Activated naive CD8-positive, alpha-beta T cell treated with anti-CD3 and anti-CD28 coated beads, Interleukin-2, amount 50 U/mL, for 16 hours (primary cell): ENCODE data around the gene KMT2D.
"Not testable (repeated sequence)": the region's sequence is repeated elsewhere in the genome, so short reads cannot be mapped to it uniquely, and the experiment has no call there.

Experiments used
- DNase-seq: peaks from one replicate; pipeline ENCODE4 v3.0.0-alpha.2; 2020; ENCODE audit warnings: low read depth, low spot score

KMT2D gene

DNA sequence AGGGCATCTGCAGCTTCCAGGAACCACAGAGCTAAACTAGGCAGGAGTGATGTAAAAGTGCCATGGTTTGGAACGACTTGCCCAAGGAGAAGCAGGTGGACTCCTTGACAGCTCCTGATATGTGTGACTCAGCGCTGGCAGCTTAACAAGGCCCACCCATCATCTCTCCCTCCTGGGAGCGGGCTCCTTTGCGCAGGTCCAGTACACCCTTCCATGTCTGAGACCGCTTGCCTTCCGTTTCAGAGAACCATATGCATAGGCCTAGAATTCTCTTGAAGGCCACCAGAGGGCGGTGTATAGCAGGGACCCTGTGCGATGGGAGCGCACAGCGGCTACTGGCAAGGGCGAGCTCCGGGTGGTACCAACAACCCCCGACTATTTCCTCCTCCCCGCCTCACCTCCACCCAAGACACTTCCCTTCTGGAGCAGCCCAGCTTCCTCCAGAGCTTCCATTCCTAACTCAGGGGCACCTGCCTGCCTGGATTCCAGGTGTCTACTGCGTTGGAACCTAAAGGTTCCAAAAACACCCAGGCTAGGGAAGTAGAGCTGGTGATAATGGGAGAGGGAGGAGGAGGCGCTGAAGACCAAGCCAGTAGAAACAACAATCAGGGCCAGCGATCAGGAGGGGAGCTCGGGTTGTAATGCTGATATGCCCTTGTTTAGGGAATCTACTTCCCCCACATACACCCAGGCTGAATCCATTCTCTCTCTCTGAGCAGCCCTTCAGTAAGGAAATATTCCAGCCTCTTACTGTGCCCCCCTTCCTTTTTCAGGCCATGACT is 27.7 kb upstream of the KMT2D start:
- peak; percentile 53 for DNase-seq

DNA sequence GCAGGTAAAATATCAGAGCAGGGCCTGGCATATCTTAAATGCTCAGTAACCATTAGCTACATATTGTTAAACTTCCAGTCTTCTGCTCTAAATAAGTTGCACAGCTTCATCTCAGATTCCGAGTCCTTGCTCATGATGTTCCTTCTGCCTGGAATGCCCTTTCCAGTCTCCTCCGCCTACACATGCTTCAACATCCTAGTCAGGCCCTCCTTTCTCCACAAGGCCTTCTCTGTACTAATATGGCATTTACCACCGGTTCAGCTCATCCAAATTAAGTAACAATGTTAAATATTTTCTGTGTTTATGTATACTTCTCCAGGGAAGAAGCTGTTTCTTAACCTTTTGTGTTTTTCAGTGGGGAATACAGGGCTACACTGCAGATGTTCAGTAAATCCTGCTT is 25.5 kb upstream of the KMT2D start:
- DNase-seq: no peak

DNA sequence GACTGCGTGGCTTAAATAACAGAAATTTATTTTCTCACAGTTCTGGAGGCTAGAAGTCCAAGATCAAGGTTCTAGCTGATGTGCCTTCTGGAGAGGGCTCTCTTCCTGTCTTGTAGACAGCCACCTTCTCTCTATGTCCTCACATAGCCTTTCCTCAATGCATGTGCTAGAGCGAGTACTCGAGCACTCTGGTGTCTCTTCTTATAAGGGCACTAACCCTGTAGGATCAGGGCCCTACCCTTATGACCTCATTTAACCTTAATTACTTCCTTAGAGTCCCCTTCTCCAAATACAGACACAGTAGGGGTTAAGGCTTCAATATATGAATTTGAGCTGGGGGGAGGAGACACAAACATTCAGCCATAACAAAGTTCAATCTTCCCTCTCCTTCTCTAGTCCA is 23.8 kb upstream of the KMT2D start:
- no peak for DNase-seq

DNA sequence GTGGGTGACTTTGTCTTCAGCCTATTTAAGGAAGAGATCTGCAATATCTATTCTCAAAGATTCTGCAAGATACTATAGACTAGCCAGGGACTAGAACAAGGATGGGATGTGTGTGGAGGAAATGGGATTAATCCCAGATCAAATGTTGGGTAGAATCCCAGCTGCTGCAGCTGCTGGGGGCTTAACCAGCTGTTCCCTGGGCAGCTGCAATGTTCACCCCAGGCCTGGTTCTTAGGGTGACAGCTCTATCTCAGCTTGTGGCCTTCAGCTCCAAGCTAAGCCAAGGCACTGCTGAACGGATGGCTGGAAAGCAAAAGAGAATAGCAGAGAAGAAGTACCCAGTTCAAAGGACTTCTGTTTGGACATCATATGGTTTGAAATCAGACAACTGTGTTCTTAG is 19.2 kb upstream of the KMT2D start:
- DNase-seq: no peak

DNA sequence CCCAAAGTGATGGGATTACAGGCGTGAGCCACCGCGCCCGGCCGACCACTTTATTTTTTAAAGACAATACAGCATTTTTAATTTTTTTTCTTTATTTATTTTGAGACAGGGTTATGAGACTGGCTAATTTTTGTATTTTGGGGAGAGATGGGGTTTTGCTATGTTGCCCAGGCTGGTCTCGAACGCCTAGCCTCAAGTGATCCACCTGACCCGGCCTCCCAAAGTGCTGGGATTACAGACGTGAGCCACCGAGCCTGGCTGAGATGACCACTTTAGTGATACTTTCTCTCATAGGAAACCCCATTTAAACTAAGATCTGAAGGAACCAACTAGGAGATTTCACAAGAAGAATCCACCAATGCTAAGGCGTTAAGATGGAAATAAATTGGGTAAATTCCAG is 10.4 kb upstream of the KMT2D start:
- DNase-seq: no peak

DNA sequence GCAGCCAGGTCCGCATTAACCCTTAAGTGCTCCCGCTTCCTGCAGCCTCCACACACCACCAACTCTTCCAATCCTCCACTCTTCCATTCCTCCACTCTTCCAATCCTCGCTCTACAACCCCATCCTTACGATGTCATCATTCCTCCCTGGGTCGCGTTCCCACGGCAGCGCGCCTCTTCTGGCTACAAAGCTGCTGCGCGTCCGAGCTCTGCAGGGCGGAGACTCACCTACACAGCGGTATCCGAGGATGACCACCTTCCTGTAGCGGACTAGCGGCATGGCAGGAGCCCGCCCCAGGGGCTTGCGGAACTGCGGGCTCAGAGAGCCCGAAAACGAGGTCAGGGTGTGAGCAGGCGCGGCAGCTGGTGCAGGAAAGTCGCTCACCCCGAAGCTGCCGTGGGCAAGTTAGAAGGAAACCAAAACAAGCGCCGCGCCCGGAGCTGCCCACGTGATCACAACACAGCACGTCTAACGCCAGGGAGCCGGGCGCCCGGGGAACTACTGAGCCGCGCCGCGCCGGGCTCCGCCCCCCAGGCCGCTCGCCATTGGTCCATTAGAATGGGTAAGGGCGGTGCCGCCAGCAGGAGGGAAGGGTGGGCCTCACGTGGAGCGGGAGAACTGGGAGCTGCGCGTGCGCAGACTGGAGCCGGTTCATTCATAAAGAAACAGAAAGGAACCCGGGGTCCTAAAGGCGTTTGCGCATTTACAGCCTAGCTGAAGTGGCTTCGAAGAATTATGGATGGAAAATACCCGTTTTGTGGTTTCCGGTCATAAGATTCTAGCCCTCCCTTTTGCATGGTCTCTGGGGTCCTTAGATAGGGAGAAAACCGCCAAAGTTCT is 9.1 kb upstream of the KMT2D start, which contains the start of gene RHEBL1:
Gene RHEBL1, minus strand, starts transcription at position 473 of the 840 bp plus-strand sequence. Its CDS starts 194 bp downstream, at position 279.
- peak; percentile 98 for DNase-seq

DNA sequence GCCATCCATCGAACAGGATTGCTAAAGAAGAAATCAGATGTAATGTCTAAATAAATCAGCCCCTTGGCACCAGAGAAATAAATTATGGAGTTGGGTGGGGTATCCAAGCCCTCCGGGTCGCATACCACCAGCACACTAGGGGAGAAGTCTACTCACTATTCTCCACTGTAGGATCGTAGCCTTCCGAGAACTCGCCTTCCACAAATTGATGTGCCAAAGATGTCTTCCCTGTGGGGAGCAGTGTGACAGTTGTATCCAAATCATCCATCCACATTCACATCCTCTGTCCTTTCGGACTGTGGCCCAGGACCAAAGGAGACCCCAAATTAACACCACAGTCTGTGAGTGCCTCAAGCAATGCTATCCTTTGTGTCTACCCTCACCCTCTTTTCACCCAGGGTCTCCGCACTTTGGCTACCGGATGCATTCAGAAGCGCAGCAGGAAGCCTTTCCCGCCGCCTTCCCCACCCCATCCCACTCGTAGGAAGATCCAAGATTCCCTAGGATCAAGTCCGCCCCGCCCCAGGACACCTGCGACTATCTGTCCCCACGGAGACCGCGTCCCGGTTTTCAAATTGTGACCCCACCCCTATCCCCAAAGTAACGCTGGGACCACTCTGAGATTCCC is 8.4 kb upstream of the KMT2D start:
- no peak for DNase-seq

DNA sequence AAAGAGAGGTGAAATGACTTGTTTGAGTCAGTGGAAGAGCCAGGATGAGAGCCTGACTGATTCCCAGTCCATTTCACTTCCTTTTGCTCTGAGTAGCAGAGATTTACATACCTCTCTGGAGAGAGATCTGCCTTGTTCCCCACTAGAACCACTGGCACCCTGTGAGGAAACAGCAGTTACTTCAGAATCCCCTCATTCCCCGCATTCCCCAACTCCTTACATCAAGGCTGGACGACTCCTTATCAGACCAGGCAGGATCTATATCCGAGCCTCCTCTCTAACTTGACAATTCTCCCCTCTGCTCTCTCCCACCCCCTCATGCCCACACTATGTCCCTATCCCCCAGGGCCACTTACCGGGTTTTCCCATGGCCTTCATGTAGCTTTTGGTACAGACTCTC is 5.5 kb upstream of the KMT2D start:
- no peak for DNase-seq

DNA sequence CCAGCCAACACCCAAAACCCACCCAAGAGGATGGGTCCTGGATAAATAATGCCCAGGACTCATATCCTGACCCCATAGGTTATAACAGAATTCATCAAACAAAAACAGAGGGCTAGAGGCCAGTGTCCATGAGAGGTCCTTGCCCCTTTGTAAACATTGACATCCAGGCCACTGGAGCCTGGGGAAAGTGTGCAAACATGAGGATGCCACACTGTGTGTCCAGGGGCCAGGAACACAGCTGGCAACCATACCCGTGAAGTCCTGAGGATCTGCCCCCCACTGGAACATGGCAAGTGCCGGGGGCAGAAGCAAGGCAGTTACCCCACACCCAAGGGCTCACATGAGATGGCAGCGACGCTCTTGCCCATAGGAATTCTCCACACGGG is 4.2 kb upstream of the KMT2D start:
- DNase-seq: no peak

DNA sequence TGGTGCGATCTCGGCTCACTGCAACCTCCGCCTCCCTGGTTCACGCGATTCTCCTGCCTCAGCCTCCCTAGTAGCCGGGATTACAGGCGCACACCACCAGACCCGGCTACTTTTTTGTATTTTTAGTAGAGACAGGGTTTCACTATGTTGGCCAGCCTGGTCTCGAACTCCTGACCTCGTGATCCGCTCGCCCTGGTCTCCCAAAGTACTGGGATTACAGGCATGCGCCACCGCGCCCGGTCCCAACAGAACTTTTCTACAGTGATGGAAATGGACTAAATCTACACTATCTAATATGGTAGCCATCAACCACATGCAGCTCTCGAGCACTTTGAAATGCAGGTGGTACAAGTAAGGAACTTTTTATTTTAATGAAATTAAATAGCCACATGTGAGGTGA is 1.3 kb upstream of the KMT2D start:
- DNase-seq: not testable (repeated sequence)

DNA sequence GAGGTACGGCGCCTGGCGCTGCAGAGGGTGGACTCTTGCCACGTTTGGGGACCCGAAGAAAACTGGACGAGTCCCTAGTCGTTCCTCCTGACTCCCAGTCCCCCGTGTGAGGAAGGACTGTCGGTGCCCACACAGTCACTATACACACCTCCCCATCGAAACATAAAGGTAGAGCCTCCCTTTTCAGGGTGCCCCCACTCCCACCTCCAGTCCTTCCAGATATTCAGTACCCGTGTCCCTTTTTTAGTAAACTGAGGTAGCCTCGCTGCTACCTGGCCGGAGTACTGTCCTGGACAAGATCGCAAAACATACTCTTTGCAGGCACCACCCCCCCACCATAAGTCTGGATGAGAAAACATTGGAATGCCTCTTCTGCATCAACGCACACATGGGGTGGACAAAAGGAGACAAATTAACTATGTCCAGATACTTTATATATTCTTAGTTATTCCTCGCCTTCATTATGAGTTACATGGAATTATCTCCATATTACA is 610 bp upstream of the KMT2D start:
- no peak for DNase-seq

DNA sequence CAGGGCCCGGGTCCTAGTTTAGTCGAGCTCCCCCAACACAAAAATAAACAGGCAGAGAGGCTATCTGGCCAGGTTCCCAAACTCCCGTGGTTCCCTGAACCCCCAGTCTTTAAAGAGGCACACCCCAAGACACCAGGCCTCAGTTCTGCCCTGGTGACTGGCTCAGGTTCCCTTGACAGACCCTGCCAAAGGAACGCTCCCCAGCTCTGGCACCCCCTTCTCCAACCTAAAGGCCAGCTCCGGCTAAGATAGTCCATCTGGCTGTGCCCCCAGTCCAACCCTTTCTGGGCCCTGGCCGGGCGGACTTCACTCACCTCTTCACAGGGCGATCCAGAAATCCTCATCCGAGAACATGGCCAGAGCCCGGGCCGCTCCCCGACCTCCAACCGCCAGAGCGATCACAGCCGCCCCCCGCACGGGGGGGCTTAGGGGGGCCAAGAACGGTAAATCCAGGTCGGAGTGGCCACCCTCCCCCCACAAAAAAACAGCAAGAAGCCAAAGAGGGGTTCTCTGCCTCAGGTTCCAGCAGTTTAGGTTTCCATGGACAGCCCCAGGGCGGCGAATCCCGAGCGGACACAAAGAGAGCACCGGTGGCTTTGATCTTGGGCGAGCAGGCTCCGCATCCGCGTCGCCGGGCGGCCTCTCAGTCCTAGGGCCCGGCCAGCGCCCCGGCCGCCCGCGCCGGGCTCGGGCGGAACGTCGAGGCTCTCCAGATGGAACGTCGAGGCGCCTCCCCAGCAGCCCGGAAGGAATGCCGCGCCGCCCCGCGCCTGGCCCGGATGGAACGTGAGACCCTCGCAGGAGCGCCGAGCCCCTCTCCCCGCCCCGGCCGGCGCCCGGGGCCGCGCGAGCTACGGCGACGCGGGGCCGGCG is 1.1 kb downstream of the KMT2D start:
- DNase-seq: no peak

DNA sequence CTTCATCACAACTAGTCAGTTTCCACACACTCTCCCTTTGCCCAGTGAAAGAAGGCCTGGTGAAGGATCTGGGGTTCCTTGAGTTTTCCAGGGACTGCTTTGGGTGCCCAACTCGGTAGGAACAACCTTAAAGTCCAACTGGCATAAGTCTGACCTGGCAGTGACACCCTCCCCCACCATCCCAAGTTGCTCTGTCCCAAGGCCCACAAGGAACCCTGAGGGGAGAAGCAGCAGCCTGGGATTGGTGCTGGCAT is 1.6 kb downstream of the KMT2D start:
- no peak for DNase-seq

DNA sequence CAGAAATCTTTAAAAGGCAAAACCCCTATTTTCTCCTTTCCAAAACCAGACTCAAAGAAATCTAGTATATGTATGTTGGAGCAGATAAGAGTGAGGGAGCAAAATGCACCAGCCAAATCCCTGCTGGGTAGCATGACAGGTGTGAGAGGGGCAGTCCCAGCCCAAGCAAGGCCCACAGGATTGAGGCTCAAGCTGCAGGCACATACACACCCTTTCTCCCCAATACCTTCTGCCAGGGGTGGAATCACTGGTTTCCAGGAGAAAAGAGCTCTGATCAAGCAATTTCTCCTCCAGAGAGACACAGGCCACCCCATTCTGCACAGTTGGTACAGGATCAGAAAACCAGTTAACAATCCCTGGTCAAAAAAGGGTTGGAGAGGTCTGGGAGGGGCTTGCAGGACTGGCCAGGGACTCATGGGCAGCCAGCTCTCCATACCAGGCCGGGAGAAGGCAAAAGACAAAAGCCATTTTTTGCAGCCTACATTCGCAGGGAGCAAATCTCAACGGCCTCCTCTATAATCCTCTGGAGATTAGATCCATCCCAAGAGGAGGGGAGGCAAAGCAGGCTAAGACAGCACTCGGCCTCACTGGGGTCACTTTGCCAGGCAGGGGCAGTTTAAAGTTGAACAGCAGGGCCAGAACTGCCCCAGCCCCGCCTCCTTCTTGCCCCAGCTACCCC is 2.1 kb downstream of the KMT2D start:
- no peak for DNase-seq

DNA sequence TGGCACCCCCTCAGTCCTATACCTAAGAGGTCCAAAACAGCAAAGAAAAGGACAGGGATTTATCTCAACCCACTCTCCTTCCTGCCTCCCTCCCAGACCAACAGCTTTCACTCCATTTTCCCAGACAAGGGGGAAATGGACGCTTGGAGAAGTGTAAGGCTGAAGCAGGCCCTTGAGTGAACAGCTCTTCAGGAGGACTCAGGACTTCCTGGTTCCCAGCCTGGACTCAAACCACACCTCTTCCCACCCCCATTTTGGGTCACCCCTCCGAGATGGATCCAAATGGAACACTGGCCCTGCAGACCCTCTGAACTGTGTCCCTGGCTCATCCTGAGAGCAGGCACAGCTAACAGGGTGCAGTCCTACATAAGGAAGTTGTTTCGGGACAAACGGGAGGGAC is 2.7 kb downstream of the KMT2D start:
- DNase-seq: no peak

DNA sequence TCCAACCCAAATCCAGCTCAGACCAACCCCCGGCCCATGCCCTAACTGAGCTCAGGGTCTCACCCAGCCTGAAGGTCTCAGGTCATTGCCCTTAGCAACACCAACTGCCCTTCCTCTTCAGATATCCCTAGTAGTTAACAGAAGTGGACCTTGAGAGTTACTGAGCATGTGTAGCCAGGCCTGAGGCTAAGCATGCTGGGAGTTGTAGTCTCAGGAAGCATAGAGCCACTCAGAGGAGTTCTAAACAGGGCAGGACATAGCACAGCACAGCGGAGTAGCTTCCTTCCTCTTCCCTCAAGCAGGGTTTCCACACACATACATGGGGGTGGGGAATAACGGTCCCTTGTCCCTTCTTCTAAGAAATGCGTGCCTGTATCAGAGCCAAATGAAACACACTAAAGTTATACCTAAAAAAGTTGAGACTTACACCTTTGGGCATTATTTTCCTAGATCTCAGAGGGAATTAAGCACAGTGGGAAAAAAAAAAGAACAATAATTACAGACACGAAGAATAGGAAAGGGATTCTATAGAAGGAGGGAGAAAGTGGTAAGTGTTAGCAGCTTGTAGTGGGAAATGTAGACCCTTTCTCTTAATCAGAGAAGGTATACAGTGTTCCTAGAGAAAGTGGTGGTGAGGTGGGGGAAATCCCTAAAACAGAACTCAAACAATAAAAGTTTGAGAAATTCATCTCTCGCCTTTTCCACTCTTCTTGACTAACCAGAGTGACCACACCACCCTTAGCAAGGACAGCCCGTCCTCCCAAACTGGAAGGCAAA is 4.4 kb downstream of the KMT2D start:
- DNase-seq: no peak

DNA sequence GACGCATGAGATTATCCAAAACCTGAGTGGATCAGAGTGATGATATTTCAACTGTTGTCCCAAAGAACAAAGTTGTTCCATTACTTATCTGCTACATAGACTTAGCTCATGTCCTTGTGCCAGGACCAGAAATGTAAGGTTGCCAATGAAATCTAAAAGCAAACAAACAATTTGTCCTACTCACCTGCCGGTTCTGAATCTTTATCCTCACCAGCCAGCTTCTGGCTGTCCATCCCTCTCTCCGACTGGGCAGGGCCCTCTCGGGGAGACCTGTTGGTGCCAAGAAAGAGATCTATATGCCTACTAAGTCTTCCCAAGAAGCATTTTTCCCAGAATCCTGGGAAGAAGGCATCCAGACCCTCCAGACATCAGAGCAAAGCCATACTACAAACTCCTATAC is 5.5 kb downstream of the KMT2D start:
- no peak for DNase-seq

DNA sequence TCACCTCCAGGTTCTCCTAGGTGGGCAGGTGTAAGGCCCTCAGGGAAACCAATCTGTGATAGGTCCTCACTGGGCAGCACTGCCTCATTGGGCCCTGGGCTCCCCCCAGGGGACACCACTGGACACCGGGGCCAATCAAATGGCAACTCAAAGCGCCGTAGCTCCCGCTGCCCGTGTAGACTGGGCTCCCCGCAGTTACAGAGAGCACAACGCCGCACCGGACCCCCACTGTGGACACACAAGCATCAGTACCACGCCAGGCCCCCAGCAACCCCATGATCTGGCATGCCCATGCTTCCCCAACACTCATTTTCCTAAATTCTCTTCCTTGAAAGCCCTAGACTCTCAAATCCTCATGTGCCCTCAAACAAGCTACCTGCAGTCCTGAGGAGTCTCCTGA is 6.1 kb downstream of the KMT2D start:
- DNase-seq: no peak

DNA sequence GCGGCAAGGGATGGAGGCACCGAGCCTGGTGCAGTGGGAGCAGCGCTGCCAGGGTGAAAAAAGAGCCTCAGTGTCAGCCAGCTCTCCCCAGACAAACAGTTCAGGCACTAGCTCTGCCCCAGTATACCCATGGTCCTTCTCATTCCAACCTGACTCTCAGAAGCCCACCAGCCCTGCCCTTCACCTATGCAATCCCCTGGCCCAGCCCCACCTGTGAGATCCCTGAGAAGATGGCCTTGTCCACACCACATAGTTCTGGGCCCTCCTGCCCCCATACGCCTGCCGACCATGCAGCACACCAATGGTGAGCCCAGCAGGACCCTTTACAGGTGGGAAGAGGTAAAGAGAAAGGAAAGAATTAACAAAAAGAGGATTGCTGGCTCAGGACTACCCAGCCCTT is 6.5 kb downstream of the KMT2D start:
- DNase-seq: no peak

DNA sequence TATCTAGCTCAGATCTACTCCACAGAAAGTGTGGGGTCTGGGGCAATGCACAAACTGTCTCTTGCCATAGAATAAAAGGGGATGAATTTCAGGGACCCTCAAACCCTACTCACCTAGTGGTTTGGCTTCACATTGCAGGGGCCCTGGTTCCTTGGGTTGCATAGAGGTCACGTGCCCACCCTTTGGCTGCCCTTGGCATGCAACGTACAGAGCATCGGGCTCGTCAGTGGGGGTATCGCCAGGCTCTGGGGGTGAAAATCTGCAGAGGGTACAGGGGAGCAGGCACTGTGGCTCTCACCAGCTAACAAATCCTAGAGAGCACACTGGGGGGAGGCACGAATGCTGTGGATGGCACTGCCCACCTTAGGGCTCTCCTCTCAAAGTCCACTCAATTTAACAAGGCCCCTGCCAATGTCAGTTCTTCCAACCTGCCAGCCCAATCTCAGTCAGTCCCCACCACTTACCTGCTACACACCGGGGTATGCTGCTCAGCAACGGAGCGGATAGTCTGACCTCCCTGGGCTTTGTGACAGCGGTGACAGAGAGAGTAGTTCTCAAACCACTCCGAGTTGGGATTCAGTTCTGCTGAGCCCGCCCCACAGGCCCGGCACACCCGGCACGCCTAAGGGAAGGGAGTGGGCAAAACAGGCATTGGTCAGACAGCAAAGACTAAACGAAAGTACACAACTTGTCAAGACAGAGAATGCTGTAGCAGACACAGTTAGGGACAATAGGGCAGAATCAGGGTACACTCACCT is 8.0 kb downstream of the KMT2D start:
- no peak for DNase-seq
